ENCODE results near the gene ZIC1. TPM values are rescaled to one million over a fixed set of nuclear protein-coding genes. Genes with fewer than 3 reads are reported as not detected.

ZIC1 gene
- total and polyA plus RNA-seq, 2 donors (not counting 1 experiment from before 2014, with no cell fraction given): not detected

DNA sequence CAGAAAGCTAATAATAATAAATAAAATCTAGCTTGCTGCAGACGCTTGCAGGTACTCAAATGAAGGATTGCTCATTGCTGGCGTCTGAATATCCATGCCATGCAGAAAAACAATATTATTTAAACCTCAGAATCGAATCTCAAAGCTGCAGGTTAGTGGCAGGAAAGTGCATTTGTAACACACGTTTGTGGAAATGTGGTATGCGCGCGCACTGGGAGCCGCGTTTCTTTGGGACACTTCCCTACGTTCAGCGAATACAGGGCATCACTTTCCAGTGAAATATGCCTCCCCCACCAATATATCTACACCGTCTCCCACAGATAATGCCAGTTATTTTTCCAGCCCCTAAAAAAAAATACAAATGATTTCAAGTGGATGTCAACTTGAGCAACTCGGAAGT is 39.9 kb upstream of the ZIC1 start:
- Mint-ChIP-seq H3K27me3 (peaks cover 64% of the 10 kb centered on the region), H3K4me1 (no peaks in the 10 kb centered on the region), H3K27ac (no peak overlapping the region), H3K9me3 (ENCODE audit: insufficient read depth) (no peaks in the 10 kb centered on the region), H3K4me3 (no peak overlapping the region)
- Histone ChIP-seq H2AFZ (ENCODE audit: insufficient read depth, low read depth, low read length, poor library complexity, severe bottlenecking) (no peak overlapping the region), H3K79me2 (ENCODE audit: control insufficient read depth, insufficient read depth, low read length) (no peaks in the 10 kb centered on the region), H3K27me3 (replicated peaks in 1 of 4; ENCODE audit: control extremely low read depth in 1 of 4, control insufficient read depth in 3 of 4, insufficient read depth in 4 of 4, low read length in 3 of 4) (peaks cover 0 to 48% (median 30%) of the 10 kb centered on the region in 4 experiments), H4K20me1 (ENCODE audit: control insufficient read depth, insufficient read depth, low read length, poor library complexity, severe bottlenecking) (no peaks in the 10 kb centered on the region), H3K36me3 (replicated peaks in 1 of 2; ENCODE audit: control extremely low read depth in 1 of 2, control insufficient read depth in 1 of 2, extremely low read depth in 1 of 2, insufficient read depth in 2 of 2, low read length in 1 of 2) (no peaks in the 10 kb centered on the region), H3K4me3 (ENCODE audit: control extremely low read depth in 1 of 5, extremely low read depth in 1 of 5, insufficient read depth in 1 of 5, low read depth in 2 of 5, low read length in 4 of 5) (no peak overlapping the region), H3K4me2 (replicated peaks; ENCODE audit: low read depth, low read length, poor library complexity, severe bottlenecking) (no peak overlapping the region), H3K4me1 (ENCODE audit: control insufficient read depth in 2 of 2, insufficient read depth in 2 of 2, low read length in 2 of 2) (no peaks in the 10 kb centered on the region), H3K9me3 (ENCODE audit: control extremely low read depth in 1 of 3, control insufficient read depth in 2 of 3, insufficient read depth in 1 of 3, low read length in 2 of 3) (peaks cover 0 to 17% (median 0%) of the 10 kb centered on the region in 3 donors), H3K27ac (ENCODE audit: low read length in 2 of 2) (no peak overlapping the region), H3K9ac (ENCODE audit: low read length) (no peak overlapping the region)
- no peak for ATAC-seq (ENCODE audit: low read depth)
- ChIA-PET CTCF (no interaction called here), POLR2A (no interaction called here)
- intact Hi-C loops (cut with micrococcal nuclease): no loop called here
- no peak for DNase-seq
- 5% methylated on average over 2 of the region's 13 CpGs for WGBS (ENCODE audit: insufficient coverage)
- no peak for TF ChIP-seq EZH2 (IDR thresholded peaks at IDR 0.05; ENCODE audit: borderline replicate concordance, insufficient read depth, low read depth, low read length, poor library complexity, severe bottlenecking)
- TF ChIP-seq, protein P1, sequence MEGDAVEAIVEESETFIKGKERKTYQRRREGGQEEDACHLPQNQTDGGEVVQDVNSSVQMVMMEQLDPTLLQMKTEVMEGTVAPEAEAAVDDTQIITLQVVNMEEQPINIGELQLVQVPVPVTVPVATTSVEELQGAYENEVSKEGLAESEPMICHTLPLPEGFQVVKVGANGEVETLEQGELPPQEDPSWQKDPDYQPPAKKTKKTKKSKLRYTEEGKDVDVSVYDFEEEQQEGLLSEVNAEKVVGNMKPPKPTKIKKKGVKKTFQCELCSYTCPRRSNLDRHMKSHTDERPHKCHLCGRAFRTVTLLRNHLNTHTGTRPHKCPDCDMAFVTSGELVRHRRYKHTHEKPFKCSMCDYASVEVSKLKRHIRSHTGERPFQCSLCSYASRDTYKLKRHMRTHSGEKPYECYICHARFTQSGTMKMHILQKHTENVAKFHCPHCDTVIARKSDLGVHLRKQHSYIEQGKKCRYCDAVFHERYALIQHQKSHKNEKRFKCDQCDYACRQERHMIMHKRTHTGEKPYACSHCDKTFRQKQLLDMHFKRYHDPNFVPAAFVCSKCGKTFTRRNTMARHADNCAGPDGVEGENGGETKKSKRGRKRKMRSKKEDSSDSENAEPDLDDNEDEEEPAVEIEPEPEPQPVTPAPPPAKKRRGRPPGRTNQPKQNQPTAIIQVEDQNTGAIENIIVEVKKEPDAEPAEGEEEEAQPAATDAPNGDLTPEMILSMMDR (IDR thresholded peaks at IDR 0.05): no peak

GRCh38 chr3:147369661-147370123 is 39.5 kb upstream of the ZIC1 start:
- no peaks in the 10 kb centered on the region for H3K9me3 Mint-ChIP-seq (ENCODE audit: insufficient read depth)
- no peaks in the 10 kb centered on the region for H4K20me1 ChIP-seq (ENCODE audit: control insufficient read depth, insufficient read depth, low read length, poor library complexity, severe bottlenecking)
- no peaks in the 10 kb centered on the region for H3K4me1 ChIP-seq (ENCODE audit: control insufficient read depth in 2 of 2, insufficient read depth in 2 of 2, low read length in 2 of 2)
- no peak overlapping the region for H2AFZ ChIP-seq (ENCODE audit: insufficient read depth, low read depth, low read length, poor library complexity, severe bottlenecking)
- no peak overlapping the region for H3K27ac Mint-ChIP-seq
- ChIA-PET POLR2A (no interaction called here), CTCF (no interaction called here)
- no peak overlapping the region for H3K4me3 ChIP-seq (ENCODE audit: control extremely low read depth in 1 of 5, extremely low read depth in 1 of 5, insufficient read depth in 1 of 5, low read depth in 2 of 5, low read length in 4 of 5)
- TF ChIP-seq, protein P1 (IDR thresholded peaks at IDR 0.05): no peak
- no peak for TF ChIP-seq EZH2 (IDR thresholded peaks at IDR 0.05; ENCODE audit: borderline replicate concordance, insufficient read depth, low read depth, low read length, poor library complexity, severe bottlenecking)
- H3K27me3 ChIP-seq (replicated peaks in 1 of 4; ENCODE audit: control extremely low read depth in 1 of 4, control insufficient read depth in 3 of 4, insufficient read depth in 4 of 4, low read length in 3 of 4): peaks cover 0 to 52% (median 30%) of the 10 kb centered on the region in 4 experiments
- H3K27ac ChIP-seq (ENCODE audit: low read length in 2 of 2): no peak overlapping the region
- H3K79me2 ChIP-seq (ENCODE audit: control insufficient read depth, insufficient read depth, low read length): no peaks in the 10 kb centered on the region
- H3K4me1 Mint-ChIP-seq: no peaks in the 10 kb centered on the region
- DNase-seq (no peak), ATAC-seq (ENCODE audit: low read depth) (no peak)
- H3K9ac ChIP-seq (ENCODE audit: low read length): no peak overlapping the region
- no peaks in the 10 kb centered on the region for H3K36me3 ChIP-seq (replicated peaks in 1 of 2; ENCODE audit: control extremely low read depth in 1 of 2, control insufficient read depth in 1 of 2, extremely low read depth in 1 of 2, insufficient read depth in 2 of 2, low read length in 1 of 2)
- intact Hi-C loops (cut with micrococcal nuclease): no loop called here
- 15% methylated on average over 16 of the region's 18 CpGs for WGBS (ENCODE audit: insufficient coverage)
- no peak overlapping the region for H3K4me2 ChIP-seq (replicated peaks; ENCODE audit: low read depth, low read length, poor library complexity, severe bottlenecking)
- peaks cover 68% of the 10 kb centered on the region for H3K27me3 Mint-ChIP-seq
- peaks cover 0 to 17% (median 0%) of the 10 kb centered on the region in 3 donors for H3K9me3 ChIP-seq (ENCODE audit: control extremely low read depth in 1 of 3, control insufficient read depth in 2 of 3, insufficient read depth in 1 of 3, low read length in 2 of 3)
- H3K4me3 Mint-ChIP-seq: no peak overlapping the region

Measured in B cell (primary cell).